PC-9 (cell line): ENCODE data around the gene MALRD1.

ENCODE experiments used
- EZH2 ChIP-seq: fragments of 200-600 bp; sonication (generic); IDR thresholded peaks from 2 replicates; pipeline ENCODE4 v1.8.0; 2017; ENCODE audit warnings: antibody characterized with exemption, low read depth
- TF ChIP-seq, protein P1 (sequence below): fragments of 200-600 bp; sonication (generic); conservative IDR thresholded peaks from 2 replicates; pipeline ENCODE4 v1.6.1; 2017; ENCODE audit warnings: mixed run types, antibody characterized with exemption, mild to moderate bottlenecking, moderate library complexity

DNA sequence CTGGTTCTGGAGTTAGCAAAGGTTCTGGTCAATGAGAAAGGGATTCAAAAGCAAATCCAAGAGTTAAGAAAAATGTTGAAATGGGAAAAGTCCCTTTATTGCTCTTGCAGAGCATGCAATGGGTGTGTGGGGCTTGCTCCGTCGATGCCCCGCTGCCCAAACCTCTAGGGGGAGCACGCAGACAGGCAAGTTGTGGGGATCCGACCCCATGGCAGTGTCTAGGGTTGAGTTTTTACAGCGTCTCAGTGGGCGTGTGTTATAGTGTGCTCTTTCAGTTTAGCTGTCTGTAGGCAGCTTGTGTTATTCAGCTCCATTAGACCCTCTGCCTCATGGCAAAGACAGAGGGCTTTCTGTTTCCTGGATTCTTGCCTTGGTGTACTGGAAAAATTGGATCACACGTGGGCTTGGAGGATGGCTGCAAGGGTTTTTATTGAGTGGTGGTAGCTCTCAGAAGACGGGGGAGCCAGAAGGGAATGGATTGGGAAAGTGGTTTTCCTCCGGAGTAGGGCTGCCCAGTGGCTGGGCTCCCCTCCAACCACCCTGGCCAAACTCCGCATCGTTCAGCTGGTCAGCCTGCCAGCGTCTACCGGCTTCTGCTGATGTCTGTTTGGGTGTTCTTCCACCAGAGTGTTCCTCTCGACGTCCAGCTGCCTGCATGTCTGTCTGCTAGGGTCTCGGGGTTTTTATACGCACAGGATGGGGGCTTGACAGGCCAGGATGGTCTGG, 665.4 kb downstream of the MALRD1 start:
- TF ChIP-seq, protein P1, sequence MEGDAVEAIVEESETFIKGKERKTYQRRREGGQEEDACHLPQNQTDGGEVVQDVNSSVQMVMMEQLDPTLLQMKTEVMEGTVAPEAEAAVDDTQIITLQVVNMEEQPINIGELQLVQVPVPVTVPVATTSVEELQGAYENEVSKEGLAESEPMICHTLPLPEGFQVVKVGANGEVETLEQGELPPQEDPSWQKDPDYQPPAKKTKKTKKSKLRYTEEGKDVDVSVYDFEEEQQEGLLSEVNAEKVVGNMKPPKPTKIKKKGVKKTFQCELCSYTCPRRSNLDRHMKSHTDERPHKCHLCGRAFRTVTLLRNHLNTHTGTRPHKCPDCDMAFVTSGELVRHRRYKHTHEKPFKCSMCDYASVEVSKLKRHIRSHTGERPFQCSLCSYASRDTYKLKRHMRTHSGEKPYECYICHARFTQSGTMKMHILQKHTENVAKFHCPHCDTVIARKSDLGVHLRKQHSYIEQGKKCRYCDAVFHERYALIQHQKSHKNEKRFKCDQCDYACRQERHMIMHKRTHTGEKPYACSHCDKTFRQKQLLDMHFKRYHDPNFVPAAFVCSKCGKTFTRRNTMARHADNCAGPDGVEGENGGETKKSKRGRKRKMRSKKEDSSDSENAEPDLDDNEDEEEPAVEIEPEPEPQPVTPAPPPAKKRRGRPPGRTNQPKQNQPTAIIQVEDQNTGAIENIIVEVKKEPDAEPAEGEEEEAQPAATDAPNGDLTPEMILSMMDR, result no peak
- TF ChIP-seq EZH2, result no peak
